ENCODE measurements around the gene HECTD4.
"Not testable (repeated sequence)": the region's sequence is repeated elsewhere in the genome, so short reads cannot be mapped to it uniquely, and the experiment has no call there.

HECTD4 gene

GRCh38 chr12:112236786-112237185 is 145.4 kb downstream of the HECTD4 start:
- no peak overlapping the region for H3K4me3 ChIP-seq (ENCODE audit: low read depth, low read length)
- TF ChIP-seq CTCF (IDR thresholded peaks at IDR 0.05; ENCODE audit: borderline replicate concordance, insufficient read depth, low read depth, low read length): no peak

GRCh38 chr12:112236386-112236785 is 145.8 kb downstream of the HECTD4 start:
- H3K4me3 ChIP-seq (ENCODE audit: low read depth, low read length): no peak overlapping the region
- TF ChIP-seq CTCF (IDR thresholded peaks at IDR 0.05; ENCODE audit: borderline replicate concordance, insufficient read depth, low read depth, low read length): no peak

- TF ChIP-seq CTCF (IDR thresholded peaks at IDR 0.05; ENCODE audit: borderline replicate concordance, insufficient read depth, low read depth, low read length): no peak
- no peak overlapping the region for H3K4me3 ChIP-seq (ENCODE audit: low read depth, low read length)
These were observed 147.9 kb downstream of the HECTD4 start for GRCh38 chr12:112234303-112234702.

GRCh38 chr12:112233242-112233641 is 149.0 kb downstream of the HECTD4 start:
- no peak overlapping the region for H3K4me3 ChIP-seq (ENCODE audit: low read depth, low read length)
- no peak for TF ChIP-seq CTCF (IDR thresholded peaks at IDR 0.05; ENCODE audit: borderline replicate concordance, insufficient read depth, low read depth, low read length)

GRCh38 chr12:112230136-112230535 is 152.1 kb downstream of the HECTD4 start:
- no peak for TF ChIP-seq CTCF (IDR thresholded peaks at IDR 0.05; ENCODE audit: borderline replicate concordance, insufficient read depth, low read depth, low read length)
- H3K4me3 ChIP-seq (ENCODE audit: low read depth, low read length): no peak overlapping the region

GRCh38 chr12:112226768-112227167 is 155.5 kb downstream of the HECTD4 start:
- no peak for TF ChIP-seq CTCF (IDR thresholded peaks at IDR 0.05; ENCODE audit: borderline replicate concordance, insufficient read depth, low read depth, low read length)
- H3K4me3 ChIP-seq (ENCODE audit: low read depth, low read length): no peak overlapping the region

GRCh38 chr12:112220628-112221027 is 161.6 kb downstream of the HECTD4 start:
- H3K4me3 ChIP-seq (ENCODE audit: low read depth, low read length): not testable (repeated sequence)

- no peak overlapping the region for H3K4me3 ChIP-seq (ENCODE audit: low read depth, low read length)
- no peak for TF ChIP-seq CTCF (IDR thresholded peaks at IDR 0.05; ENCODE audit: borderline replicate concordance, insufficient read depth, low read depth, low read length)
These were observed 163.0 kb downstream of the HECTD4 start for GRCh38 chr12:112219195-112219594.
